ENCODE results near the gene USP34. TPM values are rescaled to one million over a fixed set of nuclear protein-coding genes. Genes with fewer than 3 reads are reported as not detected.

The USP34 gene
- total and polyA plus RNA-seq, 12 donors = 34.3 to 75.7 (median 58.6) TPM

DNA sequence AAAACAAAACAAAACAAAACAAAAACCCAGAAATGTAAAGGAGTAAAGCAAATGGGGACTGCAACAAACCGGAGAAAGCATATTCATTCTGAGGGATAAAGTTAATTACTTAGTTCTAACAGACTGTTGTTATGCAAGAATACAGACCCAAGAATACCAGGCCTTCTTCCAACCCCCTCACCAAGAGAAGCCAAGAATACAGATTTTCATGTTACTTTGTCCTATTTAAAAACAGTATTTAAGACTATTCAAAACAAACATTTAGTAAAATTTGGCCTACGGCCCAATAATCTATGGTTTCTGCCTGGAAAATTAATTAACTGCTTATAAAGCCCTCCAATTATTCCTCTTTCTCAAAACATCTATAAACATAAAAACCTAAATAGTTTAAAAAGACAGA is 91.4 kb downstream of the USP34 start:
- intact Hi-C loops (cut with DNase I) = no loop called here
- Histone ChIP-seq H3K27ac (peak overlapping the region in 4 of 10 donors; percentile 25 to 60 (median 58)), H3K4me1 (peaks cover 0 to 19% (median 4%) of the 10 kb centered on the region in 9 donors), H3K27me3 (no peaks in the 10 kb centered on the region), H3K9me3 (no peaks in the 10 kb centered on the region), H3K36me3 (peaks cover 0 to 91% (median 39%) of the 10 kb centered on the region in 9 donors), H3K4me3 (no peak overlapping the region)
- 83 to 87% methylated on average over 2 of the region's 2 CpGs for WGBS, 2 donors
- DNase-seq (no peak), ATAC-seq (no peak)
- TF ChIP-seq, protein P1, sequence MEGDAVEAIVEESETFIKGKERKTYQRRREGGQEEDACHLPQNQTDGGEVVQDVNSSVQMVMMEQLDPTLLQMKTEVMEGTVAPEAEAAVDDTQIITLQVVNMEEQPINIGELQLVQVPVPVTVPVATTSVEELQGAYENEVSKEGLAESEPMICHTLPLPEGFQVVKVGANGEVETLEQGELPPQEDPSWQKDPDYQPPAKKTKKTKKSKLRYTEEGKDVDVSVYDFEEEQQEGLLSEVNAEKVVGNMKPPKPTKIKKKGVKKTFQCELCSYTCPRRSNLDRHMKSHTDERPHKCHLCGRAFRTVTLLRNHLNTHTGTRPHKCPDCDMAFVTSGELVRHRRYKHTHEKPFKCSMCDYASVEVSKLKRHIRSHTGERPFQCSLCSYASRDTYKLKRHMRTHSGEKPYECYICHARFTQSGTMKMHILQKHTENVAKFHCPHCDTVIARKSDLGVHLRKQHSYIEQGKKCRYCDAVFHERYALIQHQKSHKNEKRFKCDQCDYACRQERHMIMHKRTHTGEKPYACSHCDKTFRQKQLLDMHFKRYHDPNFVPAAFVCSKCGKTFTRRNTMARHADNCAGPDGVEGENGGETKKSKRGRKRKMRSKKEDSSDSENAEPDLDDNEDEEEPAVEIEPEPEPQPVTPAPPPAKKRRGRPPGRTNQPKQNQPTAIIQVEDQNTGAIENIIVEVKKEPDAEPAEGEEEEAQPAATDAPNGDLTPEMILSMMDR (IDR thresholded peaks at IDR 0.05) = no peak

DNA sequence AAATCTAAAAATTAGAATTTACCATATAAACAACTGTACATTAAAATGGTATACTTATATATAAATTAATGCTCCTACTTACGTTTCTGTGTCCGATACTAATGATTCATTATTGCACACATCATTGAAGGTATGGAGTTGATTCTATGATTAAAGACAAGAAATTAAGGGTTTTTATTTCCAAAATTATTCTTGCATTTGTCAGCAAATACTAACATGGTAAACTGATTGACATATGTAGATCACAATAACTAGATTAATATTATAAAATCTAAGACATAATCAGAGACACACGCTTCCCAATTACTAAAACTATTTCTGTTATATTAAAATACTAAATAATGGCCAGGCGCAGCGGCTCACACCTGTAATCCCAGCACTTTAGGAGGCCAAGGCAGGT is 92.6 kb downstream of the USP34 start:
- Histone ChIP-seq H3K36me3 (peaks cover 0 to 95% (median 42%) of the 10 kb centered on the region in 9 donors), H3K27me3 (no peaks in the 10 kb centered on the region), H3K9me3 (no peaks in the 10 kb centered on the region), H3K27ac (no peak overlapping the region), H3K4me1 (peaks cover 0 to 19% (median 4%) of the 10 kb centered on the region in 9 donors), H3K4me3 (no peak overlapping the region)
- WGBS, 2 donors = 98% methylated on average over 5 of the region's 5 CpGs
- DNase-seq (no peak), ATAC-seq (no peak)
- TF ChIP-seq, protein P1 (IDR thresholded peaks at IDR 0.05) = no peak
- intact Hi-C loops (cut with DNase I) = no loop called here

DNA sequence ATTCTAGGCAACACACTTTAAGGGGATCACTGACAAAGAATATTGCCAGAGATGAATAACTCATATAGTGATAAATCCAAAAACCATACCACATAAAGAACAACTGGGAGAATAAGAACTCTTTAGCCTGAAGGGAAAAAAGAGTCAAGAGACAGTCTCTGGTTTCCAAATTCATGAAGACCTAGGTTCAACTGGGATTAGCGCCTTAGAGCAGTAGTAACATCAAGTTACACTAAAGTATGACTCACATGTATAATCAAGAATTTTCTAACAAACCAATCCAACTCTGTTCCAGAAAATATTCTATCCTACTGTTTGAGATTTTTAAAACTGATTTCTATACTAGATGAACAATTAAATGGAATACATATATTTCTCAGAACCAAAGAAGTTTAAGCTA is 93.8 kb downstream of the USP34 start:
- Histone ChIP-seq H3K9me3 (no peaks in the 10 kb centered on the region), H3K27ac (no peak overlapping the region), H3K4me1 (peaks cover 0 to 19% (median 4%) of the 10 kb centered on the region in 9 donors), H3K27me3 (no peaks in the 10 kb centered on the region), H3K36me3 (peaks cover 0 to 93% (median 32%) of the 10 kb centered on the region in 9 donors), H3K4me3 (no peak overlapping the region)
- intact Hi-C loops (cut with DNase I) = no loop called here
- WGBS, 2 donors = 49 to 52% methylated on average over 1 of the region's 1 CpG
- ATAC-seq (no peak), DNase-seq (no peak)
- TF ChIP-seq, protein P1 (IDR thresholded peaks at IDR 0.05) = no peak

DNA sequence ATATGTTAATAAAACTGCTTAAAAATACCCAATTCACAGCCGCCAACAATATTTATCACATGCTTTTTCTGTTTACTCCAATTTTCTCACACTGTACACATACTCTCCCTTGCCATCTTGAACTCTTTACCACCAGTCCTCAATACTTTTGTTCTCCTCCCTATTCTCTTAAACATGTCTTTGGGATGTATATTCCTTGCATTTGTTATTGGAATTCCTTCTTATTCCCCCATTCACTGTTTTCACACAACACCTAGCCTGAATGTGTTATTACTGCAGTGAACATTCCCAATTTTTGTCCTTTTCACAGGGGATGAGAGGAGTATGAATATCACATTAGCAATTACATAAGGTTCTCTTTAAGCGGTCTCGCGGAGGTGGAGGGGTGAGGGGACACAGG is 94.7 kb downstream of the USP34 start:
- DNase-seq = no peak
- Histone ChIP-seq H3K36me3 (peaks cover 0 to 93% (median 32%) of the 10 kb centered on the region in 9 donors), H3K27me3 (no peaks in the 10 kb centered on the region), H3K4me1 (peaks cover 0 to 17% (median 4%) of the 10 kb centered on the region in 9 donors), H3K4me3 (no peak overlapping the region), H3K9me3 (no peaks in the 10 kb centered on the region), H3K27ac (no peak overlapping the region)
- intact Hi-C loops (cut with DNase I) = no loop called here
- TF ChIP-seq, protein P1 (IDR thresholded peaks at IDR 0.05) = no peak
- ATAC-seq = no peak
- 97 to 98% methylated on average over 4 of the region's 4 CpGs for WGBS, 2 donors

All from heart right ventricle (tissue), 16 donors.